ACHN (cell line): ENCODE measurements around the gene RPL22.

Experiments used
- DNase-seq: peaks from one replicate; pipeline ENCODE4 v3.0.0-alpha.2; 2015
- in situ Hi-C: cut with HindIII; loops from 2 replicates; pipeline ENCODE4 v1.10.0; 2017; ENCODE audit warnings: low sequenced_read_pairs, low pct_ligation_motif_present, low pct_unique_long_range_greater_than_20kb

RPL22 gene

DNA sequence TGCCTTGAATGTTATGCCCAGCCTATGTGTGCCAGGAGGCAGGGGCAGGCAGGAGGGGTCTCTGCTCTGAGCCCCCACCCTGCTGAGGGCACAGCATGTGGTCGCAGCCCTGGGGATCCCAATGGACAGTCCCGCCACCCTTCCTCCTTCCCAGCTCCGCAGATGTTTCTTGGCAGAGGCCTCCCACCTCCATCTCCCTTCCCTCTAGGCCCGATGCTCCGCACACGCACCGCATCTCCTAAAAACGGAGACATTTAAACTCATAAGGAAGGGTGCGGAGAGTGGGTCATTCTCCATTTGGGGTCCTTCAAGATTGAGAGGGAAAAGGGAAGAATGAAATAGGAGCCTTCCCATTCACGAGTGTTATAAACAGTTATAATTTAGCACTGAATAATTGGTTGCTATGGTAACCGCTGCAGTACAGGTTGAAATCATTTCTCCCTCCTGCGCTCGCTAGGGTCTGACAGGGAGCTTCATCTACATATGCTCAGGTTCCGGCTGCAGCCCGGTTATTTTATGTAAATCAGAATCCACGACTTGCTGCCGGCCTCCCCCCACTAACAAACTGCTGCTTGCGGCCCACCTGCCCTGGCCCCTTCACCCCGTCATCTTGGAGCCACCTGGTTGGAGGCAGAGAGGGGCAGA, 35.3 kb downstream of the RPL22 start:
- no peak for DNase-seq
- in situ Hi-C loops: no loop called here

DNA sequence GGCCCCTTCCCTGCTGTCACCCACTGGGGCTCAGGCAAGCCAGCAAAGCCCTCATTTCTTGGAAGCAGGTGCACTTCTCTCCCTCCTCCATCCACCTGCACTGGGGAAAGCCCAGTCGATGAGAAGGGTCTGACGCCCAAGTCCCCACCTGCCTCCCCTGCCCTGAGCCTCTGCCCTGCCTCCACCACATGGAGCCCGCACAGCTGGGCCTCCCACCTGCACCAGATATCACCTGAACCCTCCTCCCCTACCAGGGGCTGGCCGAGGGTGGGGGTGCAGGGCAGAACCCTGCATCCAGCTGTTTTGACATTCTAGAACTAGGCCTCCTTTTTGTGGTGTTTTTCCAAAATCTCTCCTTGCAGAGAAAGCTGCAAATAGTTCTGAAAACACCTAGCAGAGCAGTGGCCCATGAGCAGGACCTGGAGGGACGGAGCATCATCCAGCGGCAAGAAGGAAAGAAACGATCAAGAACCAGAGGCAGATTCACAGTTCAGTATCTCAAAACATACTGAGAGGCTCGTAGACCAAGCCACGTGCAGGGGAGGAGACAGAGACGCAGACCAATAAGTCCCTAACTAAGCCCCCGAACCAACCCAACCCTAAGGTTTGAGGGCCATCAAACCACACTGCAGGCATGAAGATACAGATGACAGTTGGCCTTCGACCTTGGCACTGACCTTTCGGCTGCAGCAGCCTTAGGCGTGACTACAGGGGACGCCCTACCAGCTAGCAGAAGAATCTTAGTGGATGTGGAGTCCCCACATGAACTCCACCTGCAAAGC, 36.0 kb downstream of the RPL22 start:
- no peak for DNase-seq

DNA sequence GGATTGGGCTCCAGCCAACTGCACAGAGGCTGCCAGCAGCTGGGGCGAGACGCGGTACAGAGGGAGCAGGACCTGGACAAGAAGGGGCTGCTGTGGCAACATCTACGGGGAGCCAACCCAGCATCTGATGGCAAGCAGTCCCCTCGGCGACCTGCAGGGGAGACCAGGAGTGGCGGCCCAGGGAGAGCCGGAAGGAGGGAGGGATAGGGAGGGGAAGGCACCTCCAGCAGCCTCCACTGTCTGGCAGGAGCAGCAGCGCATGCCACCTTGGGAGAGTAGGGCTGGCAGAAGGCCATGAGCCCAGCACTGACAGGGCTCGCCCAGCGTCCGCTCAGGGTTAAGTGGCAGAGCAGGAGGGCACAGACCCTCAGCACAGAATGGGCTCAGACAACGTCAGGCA, 36.6 kb downstream of the RPL22 start:
- DNase-seq: no peak

More for the DNA sequence above, 36.0 kb downstream of the RPL22 start:
- in situ Hi-C loops: no loop called here

DNA sequence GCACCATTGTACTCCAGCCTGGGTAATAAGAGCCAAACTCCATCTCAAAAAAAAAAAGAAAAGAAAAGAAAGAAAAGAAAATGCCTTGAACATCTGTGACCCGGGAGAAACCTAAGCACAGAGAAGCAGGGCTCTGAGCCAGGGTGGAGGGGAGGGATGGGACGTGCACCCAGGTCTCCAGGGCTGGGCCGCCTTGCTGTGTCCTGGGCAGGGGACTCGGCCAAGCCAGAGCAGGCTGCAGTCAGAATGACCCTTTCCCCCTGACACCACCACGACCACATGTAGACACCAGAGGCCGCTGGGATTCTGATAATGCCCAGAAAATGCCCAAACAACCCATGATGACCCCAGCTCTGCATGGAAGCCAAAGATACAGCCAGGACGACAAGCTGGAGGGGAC, 37.1 kb downstream of the RPL22 start:
- in situ Hi-C loops: no loop called here
- no peak for DNase-seq

More for the DNA sequence above, 36.6 kb downstream of the RPL22 start:
- in situ Hi-C loops: no loop called here

DNA sequence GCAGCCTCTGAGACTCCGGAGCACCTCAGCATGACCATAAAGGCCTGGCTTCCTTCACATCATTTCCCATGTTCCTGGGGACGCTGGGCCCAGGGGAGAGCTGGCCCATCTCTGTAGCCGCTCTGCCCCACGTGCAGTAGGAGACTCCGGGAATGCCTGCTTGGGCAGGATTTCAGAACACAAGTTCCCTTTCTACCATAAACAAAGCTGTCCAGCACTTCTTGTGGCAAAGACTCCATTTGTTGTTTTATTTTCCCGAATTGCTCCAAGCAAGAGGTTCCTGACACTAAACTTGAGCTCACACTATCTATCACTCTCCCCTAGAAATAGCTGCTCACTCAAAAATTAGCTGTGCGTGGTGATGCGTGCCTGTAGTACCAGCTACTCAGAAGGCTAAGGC, 41.2 kb downstream of the RPL22 start:
- DNase-seq: no peak
- in situ Hi-C loops: no loop called here

DNA sequence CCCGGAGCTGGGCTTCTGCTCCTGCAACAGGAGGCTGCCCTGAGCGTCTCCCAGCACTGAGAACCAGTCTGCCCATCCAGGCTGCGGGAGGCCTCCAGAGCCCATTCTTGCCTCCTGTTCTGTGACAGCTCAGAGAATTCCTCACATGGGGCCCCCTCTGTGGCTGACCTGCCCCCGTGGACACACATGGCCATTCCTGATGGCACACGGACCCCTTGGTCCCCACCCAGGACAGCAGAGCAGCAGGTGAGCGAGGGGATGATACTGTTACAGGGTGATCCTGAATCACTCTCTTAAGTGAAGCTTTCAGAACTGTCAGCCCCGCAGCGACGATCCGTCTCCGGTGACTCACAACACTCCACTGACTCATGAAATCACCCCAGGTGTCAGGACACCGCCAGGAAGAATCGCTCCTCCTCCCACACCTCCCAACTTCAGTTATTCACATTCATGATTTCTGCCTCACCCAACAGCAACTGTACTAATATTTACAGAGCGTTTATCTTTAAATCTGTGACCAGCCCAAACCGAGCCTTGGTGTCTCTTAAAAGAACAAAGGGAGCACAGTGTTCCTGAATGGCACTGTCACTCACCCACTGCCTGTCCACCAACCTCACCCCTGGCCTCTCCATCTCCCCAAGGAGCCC, 41.7 kb downstream of the RPL22 start:
- in situ Hi-C loops: no loop called here
- DNase-seq: peak; percentile 73

DNA sequence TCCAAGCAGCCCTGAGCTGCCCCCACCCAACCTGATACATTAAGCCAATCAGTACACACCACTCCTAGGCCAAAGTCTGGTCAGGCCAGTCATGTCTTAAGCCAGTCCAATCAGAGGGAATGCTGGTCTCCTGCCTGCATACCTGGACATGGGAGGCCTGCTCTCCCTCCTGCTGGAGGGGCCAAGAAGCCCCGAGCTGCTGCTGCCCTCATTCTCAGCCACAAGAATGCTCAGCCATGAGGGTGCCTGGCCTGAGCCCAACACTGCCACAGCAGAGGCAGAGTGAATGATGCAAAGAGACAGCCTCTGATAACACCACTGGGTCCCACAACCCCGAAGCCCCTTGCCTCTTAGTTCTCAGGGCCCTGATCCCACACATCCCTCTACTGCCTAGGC, 42.3 kb downstream of the RPL22 start:
- DNase-seq: peak; percentile 8

DNA sequence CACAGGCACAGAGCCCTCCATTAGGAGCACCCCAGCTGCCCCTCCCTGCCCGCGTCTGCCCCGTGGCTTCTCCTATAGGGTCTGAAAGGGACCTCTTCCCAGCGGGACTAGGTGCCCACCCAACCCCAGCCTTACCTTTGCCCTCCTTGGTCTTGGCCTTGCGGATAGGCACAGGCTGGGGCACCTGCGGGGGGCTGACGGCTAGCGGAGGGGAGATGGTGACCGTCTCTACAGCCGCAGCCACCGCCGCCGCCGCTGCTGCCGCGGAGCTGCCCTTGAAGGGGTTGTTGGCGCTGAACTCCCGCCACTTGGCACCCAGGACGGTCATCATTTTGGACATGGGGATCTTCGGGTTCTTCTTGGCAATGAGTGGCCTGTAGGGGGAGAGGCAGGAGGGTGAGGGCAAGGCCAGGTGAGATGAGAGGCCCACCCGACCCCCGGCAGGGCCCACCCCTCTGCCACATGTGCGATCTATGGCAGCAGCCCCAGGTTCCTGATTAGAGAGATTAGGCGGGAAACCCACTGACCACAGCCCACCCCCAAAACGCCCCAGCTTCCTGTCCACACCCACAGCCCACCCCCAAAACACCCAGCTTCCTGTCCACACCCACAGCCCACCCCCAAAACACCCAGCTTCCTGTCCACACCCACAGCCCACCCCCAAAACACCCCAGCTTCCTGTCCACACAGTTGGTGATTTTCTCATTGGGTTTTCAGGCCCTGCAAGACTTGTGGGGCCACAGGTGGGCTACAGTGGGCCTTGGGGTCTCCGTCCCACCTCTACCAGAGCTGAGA, 44.7 kb downstream of the RPL22 start:
- no peak for DNase-seq
- in situ Hi-C loops: no loop called here

More for the DNA sequence above, 42.3 kb downstream of the RPL22 start:
- in situ Hi-C loops: no loop called here

DNA sequence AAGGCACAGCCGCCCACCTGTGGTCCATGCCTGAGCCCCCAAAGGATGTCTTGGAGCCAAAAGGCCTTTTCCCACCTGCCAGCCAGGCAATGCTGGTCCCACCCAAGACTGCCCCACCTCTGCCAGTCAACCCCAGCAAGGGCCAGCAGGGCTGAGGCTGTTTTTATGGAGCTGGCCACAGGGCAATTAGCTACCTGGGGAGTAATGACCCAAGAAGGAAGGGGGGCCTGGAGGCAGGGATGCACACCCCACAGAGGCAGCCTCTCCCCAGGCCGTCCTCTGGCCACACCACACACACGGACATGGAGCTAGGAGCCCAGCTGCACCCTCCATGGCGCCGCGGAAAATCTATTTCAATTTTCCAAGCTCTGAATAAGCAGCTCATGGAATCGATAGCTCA, 46.5 kb downstream of the RPL22 start:
- no peak for DNase-seq
- in situ Hi-C loops: no loop called here

DNA sequence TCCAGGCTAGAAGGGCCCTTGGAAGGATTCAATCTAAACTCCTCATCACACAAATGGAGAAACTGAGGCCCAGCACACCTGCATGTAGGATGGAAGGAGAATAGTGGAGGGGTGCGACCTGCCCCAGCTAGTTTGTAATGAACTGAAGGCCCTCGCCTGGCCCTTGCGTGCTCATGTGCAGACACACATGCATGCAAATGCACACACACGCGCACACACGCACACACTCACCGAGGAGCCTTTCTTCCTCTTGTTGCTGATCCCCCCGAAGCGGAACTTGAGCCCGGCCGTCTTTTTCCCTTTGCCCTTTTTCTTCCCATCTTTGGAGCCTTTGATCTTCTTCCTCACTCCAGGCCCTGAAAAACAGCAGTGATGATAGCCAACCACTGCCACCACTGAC, 47.2 kb downstream of the RPL22 start:
- no peak for DNase-seq
- in situ Hi-C loops: no loop called here

DNA sequence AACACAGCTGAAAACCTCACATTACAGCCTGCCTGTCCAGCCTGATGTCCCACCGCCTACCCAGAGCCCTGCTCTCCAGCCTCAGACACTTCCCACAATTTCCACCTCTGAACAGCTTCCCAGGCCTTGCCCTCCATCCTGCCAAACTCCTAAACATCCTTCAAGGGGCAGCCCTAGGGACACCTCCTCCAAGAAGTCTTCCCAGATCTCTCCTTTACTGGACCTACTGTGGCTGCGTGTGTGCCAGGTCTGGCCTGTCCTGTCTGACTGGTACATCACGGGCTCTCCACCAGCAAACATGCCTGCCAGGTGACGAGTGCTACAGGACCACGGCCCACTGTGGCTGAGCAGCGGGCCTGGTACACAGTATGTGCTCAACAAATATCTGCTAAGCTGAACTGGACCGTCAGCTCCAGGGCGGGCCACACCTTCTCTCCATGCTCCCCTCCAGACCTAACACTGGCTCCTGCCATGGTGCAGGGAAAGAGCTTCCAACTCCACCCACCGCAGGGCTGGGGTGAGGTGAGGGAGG, 48.0 kb downstream of the RPL22 start:
- no peak for DNase-seq
- in situ Hi-C loops: no loop called here

DNA sequence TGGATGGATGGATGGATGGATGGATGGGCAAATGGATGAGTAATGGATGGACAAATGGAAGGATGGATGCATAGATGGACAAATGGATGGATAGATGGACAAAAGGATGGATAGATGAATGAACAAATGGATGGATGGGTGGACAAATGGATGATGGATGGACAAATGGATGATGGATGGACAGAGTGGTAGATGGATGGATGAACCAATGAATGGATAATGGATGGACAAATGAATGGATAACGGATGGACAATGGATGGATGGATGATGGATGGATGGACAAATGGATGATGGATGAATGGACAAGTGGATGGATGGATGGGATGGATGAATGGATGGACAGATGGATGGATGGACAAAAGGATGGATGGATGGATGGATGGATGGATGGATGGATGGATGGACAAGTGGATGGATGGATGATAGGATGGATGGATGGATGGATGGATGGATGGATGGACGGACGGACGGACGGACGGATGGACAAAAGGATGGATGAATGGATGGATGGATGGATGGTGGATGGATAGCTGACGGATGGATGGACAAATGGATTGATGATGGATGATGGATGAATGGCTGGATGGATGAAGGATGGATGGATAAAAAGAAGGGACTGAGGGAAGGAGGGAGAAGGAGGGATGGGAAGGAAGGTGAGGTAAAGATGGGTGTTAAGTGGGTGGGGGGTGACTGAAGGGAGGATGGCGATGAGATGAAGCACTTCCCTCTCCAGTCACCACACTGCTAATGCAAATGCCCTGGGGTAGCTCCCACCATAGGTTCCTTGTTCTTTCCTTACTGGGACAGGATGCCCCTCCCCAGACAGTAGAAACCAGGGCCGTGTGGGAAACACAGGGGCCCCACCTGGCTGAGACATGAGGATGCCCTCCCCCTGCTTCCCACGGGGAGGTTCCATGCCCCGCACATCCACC, 49.1 kb downstream of the RPL22 start:
- DNase-seq: no peak
- in situ Hi-C loops: no loop called here

DNA sequence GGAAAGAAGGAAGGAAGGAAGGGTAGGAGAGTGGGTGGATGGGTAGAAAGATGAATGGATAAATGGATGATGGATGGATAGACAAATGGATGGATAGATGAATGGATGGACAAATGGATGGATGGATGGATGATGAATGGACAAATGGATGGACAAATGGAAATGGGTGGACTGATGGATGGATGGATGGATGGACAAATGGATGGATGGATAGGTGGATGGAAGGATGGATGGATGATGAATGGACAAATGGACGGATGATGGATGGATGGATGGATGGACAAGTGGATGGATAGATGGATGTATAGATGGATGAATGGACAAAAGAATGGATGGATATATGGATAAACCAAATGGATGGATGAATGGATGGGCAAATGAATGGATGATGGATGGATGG, 49.8 kb downstream of the RPL22 start:
- no peak for DNase-seq
- in situ Hi-C loops: no loop called here

DNA sequence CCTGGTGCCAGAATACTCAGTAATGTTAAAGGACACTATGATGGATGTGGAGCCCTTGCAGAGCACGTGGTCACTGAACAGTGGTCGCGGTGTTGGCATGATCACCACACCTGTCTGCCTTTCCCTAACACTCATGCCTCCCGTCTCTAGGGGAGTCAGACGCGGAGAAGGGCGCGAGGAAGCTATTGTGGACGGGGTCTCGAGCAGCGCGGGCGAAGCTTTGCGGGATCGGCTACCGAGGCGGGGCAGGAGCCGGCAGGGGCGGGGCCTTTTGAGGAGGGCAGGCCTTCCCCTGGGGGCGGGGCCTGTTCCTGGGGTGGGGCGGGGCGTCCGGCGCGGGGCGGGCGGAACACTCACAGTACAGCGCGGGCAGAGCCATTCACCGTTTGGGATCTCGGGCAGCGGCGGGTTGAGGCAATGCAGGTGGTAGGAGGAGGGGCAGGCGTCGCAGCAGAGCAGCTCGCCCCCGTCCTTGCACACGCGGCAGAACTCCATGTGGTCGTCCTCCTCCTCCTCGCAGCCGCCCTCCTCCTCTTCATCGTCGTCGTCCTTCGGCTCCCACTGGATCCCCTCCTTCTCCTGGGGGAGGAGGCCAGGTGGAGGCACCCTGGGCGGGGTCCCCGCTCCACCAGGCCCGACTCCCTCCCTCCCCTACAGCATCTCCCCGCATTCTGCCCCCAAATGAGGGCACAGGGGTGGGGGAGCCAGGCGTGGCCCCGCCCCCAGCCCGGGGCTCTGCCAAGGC, 50.7 kb downstream of the RPL22 start:
- DNase-seq: no peak

DNA sequence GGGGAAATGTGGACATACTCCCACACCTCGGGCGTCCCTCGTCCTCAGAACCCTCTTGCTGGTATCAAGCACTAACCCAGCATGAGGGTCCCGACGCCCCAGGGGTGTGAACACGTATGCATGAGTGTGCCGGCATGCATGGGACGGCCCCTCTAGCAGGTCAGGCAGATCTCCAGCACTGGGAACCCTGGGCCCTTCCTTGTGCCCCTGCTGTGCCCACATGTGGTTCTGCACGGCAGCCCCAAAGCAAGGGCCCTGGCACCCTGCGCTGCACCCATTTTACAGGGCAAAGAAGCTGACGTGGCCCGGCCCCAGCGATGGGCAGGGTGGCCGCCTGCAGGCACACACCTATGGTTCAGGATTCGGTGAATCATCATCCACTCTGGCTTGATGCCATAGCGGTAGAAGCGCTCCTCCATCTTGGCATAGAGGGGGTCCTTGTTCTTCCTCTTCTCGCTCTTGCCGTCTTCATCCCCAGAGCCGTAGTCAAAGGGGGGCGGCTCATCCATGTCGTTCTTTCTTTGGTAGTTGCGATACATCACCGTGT, 53.5 kb downstream of the RPL22 start:
- in situ Hi-C loops: no loop called here
- no peak for DNase-seq

More for the DNA sequence above, 50.7 kb downstream of the RPL22 start:
- in situ Hi-C loops: no loop called here

DNA sequence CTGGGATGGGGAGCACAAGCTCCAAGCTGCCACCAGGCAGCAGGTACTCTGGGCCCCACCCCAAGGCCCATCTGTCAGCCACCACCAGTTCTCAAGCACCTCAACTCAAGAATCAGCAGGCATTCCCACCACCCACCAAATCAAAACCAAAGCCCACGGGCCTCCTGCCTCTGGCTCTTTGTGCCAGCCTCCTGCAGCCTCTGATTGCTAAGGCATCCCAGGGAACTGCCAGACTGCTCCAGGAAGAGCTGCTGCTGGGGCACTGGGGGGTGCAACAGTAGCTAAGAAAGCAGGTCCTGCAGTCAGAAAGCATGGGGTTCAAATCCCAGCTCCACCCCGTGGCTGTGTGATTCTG, 54.0 kb downstream of the RPL22 start:
- in situ Hi-C loops: no loop called here
- DNase-seq: no peak
